Liver (tissue), 9 donors: Measurements from ENCODE around the gene CDK11B. TPM values are rescaled to one million over a fixed set of nuclear protein-coding genes. Genes with fewer than 3 reads are reported as not detected.

Experiments used
- DNase-seq: peaks from one replicate; pipeline ENCODE4 v3.0.0-alpha.2; 2017; ENCODE audit warnings: low spot score
- H3K27ac ChIP-seq, 2 donors: one replicate each; pipeline ENCODE4 v1.7.0; 2013; ENCODE audit warnings: inconsistent platforms in 2 of 2, low read length in 2 of 2, control low read depth in 1 of 2, low read depth in 1 of 2, mild to moderate bottlenecking in 1 of 2
- H3K27me3 ChIP-seq, 4 donors: one replicate each; pipeline versions ENCODE4 v1.6.1 to v1.7.0; 2013; ENCODE audit warnings: low read length in 3 of 4, inconsistent platforms in 1 of 4, mild to moderate bottlenecking in 1 of 4, moderate library complexity in 1 of 4; ENCODE audit not compliant: control insufficient read depth in 4 of 4, insufficient read depth in 4 of 4
- H3K36me3 ChIP-seq, 4 donors: one replicate each; pipeline versions ENCODE4 v1.6.1 to v1.7.0; 2013; ENCODE audit warnings: low read length in 3 of 4, mild to moderate bottlenecking in 3 of 4, low read depth in 1 of 4, moderate library complexity in 1 of 4; ENCODE audit not compliant: control insufficient read depth in 4 of 4, insufficient read depth in 3 of 4
- H3K4me1 ChIP-seq, 4 donors: one replicate each; pipeline versions ENCODE4 v1.6.1 to v1.7.0; 2013; ENCODE audit warnings: low read length in 3 of 4, mild to moderate bottlenecking in 3 of 4, moderate library complexity in 1 of 4; ENCODE audit not compliant: control insufficient read depth in 4 of 4, insufficient read depth in 4 of 4
- H3K4me3 ChIP-seq, 3 donors: one replicate each; pipeline versions ENCODE4 v1.6.1 to v1.7.0; 2013; ENCODE audit warnings: low read length in 3 of 3, control low read depth in 1 of 3, low read depth in 1 of 3, mild to moderate bottlenecking in 1 of 3
- H3K9ac ChIP-seq, 2 donors: one replicate each; pipeline ENCODE4 v1.7.0; 2013; ENCODE audit warnings: low read length in 2 of 2, mild to moderate bottlenecking in 2 of 2, moderate library complexity in 2 of 2, control low read depth in 1 of 2, low read depth in 1 of 2
- H3K9me3 ChIP-seq, 4 donors: one replicate each; pipeline versions ENCODE4 v1.6.1 to v1.7.0; 2013; ENCODE audit warnings: low read length in 3 of 4; ENCODE audit not compliant: control insufficient read depth in 4 of 4
- ATF3 ChIP-seq: IDR thresholded peaks from 2 replicates; pipeline ENCODE4 v1.6.1; 2016; ENCODE audit warnings: antibody characterized with exemption
- EGR1 ChIP-seq, 2 donors: IDR thresholded peaks; 2 replicates each; pipeline ENCODE4 v1.6.1; 2016 to 2018; ENCODE audit warnings: antibody characterized with exemption in 2 of 2, low read depth in 2 of 2
- FOXA1 ChIP-seq: IDR thresholded peaks from 2 replicates; pipeline ENCODE4 v1.6.1; 2016; ENCODE audit warnings: antibody characterized with exemption
- FOXA2 ChIP-seq: IDR thresholded peaks from 2 replicates; pipeline ENCODE4 v1.6.1; 2016; ENCODE audit warnings: antibody characterized with exemption
- GABPA ChIP-seq, 2 donors: IDR thresholded peaks in 1 of 2; conservative IDR thresholded peaks in 1 of 2; 2 replicates each; pipeline ENCODE4 v1.6.1; 2016; ENCODE audit warnings: antibody characterized with exemption in 2 of 2, mild to moderate bottlenecking in 1 of 2, moderate library complexity in 1 of 2
- HNF4A ChIP-seq, 2 donors: conservative IDR thresholded peaks; 2 replicates each; pipeline ENCODE4 v1.6.1; 2016; ENCODE audit warnings: antibody characterized with exemption in 2 of 2, mild to moderate bottlenecking in 2 of 2
- HNF4G ChIP-seq: IDR thresholded peaks from 2 replicates; pipeline ENCODE4 v1.6.1; 2016; ENCODE audit warnings: antibody characterized with exemption
- JUND ChIP-seq, 2 donors: IDR thresholded peaks; 2 replicates each; pipeline ENCODE4 v1.6.1; 2016; ENCODE audit warnings: antibody characterized with exemption in 2 of 2
- NR2F2 ChIP-seq: IDR thresholded peaks from 2 replicates; pipeline ENCODE4 v1.6.1; 2016; ENCODE audit warnings: antibody characterized with exemption
- RAD21 ChIP-seq, 2 donors: IDR thresholded peaks; 2 replicates each; pipeline ENCODE4 v1.6.1; 2016; ENCODE audit warnings: antibody characterized with exemption in 2 of 2, mild to moderate bottlenecking in 2 of 2
- REST ChIP-seq: IDR thresholded peaks from 2 replicates; pipeline ENCODE4 v1.6.1; 2016; ENCODE audit warnings: antibody characterized with exemption, mild to moderate bottlenecking
- RXRA ChIP-seq, 2 donors: IDR thresholded peaks; 2 replicates each; pipeline ENCODE4 v1.6.1; 2017 to 2018; ENCODE audit warnings: antibody characterized with exemption in 2 of 2, mild to moderate bottlenecking in 1 of 2
- SP1 ChIP-seq: IDR thresholded peaks from 2 replicates; pipeline ENCODE4 v1.6.1; 2018; ENCODE audit warnings: antibody characterized with exemption, mild to moderate bottlenecking
- TAF1 ChIP-seq: conservative IDR thresholded peaks from 2 replicates; pipeline ENCODE4 v1.6.1; 2016; ENCODE audit warnings: antibody characterized with exemption, mild to moderate bottlenecking
- YY1 ChIP-seq: IDR thresholded peaks from 2 replicates; pipeline ENCODE4 v1.6.1; 2016; ENCODE audit warnings: antibody characterized with exemption, mild to moderate bottlenecking
- ZBTB33 ChIP-seq: IDR thresholded peaks from 2 replicates; pipeline ENCODE4 v1.6.1; 2016; ENCODE audit warnings: antibody characterized with exemption
- WGBS: extraction: QIAGEN DNeasy Blood & Tissue Kit; methylation state at CpG from one replicate; pipeline ENCODE4 v1.1.7; 2013; 5-methylcytosine and 5-hydroxymethylcytosine counted together
- polyA plus RNA-seq, 2 donors: library from polyadenylated mRNA; stranded (reverse) in 1 of 2; unstranded in 1 of 2; fragments of 200-250 nt in 1 of 2; fragments of >200 nt in 1 of 2; fragmentation: Nextera tagmentation in 1 of 2; extraction: Ambion mirVana in 1 of 2; gene quantifications; one replicate each; pipeline versions ENCODE4 v1.2.1 to v1.2.3, GENCODE V29; 2013 to 2015
- total RNA-seq, 2 donors: library from RNA; depleted of rRNA; stranded (reverse); fragments of >200 nt; gene quantifications; one replicate each; pipeline ENCODE4 v1.2.3, GENCODE V29; 2014
- TF ChIP-seq, protein P1 (sequence below): IDR thresholded peaks from 2 replicates; pipeline ENCODE4 v1.6.1; 2016; ENCODE audit warnings: antibody characterized with exemption
- donor health status: healthy.
- donor health status: healthy.
- donor health status: healthy.
- donor health status: healthy.
- donor health status: healthy.

The CDK11B gene
- total and polyA plus RNA-seq, 4 donors = 5.1 to 12.2 (median 7.4) TPM

DNA sequence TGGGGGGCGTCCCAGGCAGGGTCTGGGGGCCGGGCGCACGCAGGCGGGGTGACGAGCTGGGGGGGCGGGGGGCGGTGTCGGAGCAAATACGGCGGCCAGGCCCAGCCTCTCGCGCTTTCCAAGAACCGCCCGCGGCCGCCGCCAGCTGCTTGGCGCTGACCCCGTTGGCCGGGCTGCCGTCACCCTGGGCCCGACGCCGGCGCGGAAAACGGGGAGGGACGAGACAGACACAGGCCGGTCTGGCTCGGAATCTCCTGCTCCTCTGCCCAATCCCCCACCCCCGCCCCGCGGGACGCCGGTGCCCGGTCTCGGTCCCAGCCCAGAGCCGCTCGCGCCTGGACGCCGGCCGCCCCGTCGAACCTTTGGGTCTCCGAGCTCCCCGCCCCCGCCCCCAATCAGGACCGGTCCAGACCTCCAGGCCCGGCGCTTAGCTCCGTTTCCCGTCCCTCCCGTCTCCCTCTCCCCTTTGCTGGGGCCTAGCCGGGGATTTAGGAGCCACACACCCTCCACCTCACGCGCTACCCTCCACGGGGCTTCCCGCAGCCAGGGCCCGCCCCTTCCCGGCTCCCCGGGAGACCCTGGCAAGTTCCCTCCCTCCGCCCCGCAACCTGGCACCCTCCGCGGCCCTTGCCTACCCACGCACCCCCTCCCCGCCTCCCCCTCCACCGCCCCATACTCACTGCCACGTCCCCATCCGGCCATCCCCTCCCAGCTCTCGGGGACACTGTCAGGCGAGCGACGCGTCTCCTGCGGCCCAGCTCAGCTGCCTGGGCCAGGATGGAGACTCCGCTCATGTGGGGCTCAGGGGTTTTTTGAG, 27.6 kb downstream of the CDK11B start:
- Histone ChIP-seq H3K27ac (peak overlapping the region; percentile 67 to 71), H3K9me3 (no peaks in the 10 kb centered on the region), H3K4me1 (peaks cover 0 to 5% (median 0%) of the 10 kb centered on the region in 4 donors), H3K27me3 (no peaks in the 10 kb centered on the region), H3K4me3 (peak overlapping the region in 1 of 3 donors; percentile 26), H3K9ac (no peak overlapping the region), H3K36me3 (peaks cover 0 to 17% (median 6%) of the 10 kb centered on the region in 4 donors)
- TF ChIP-seq, protein P1, sequence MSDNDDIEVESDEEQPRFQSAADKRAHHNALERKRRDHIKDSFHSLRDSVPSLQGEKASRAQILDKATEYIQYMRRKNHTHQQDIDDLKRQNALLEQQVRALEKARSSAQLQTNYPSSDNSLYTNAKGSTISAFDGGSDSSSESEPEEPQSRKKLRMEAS = no peak
- TF ChIP-seq HNF4A (conservative IDR thresholded peaks at IDR 0.05) (no peak), RXRA (IDR thresholded peaks at IDR 0.05) (no peak), EGR1 (IDR thresholded peaks at IDR 0.05; ENCODE audit: low read depth in 2 of 2) (no peak), ATF3 (no peak)
- 11% methylated on average over 79 of the region's 79 CpGs for WGBS
- DNase-seq = no peak

GRCh38 chr1:1630191-1630964, 28.4 kb downstream of the CDK11B start:
- Histone ChIP-seq H3K36me3 (peaks cover 0 to 17% (median 7%) of the 10 kb centered on the region in 4 donors), H3K4me3 (peak overlapping the region in 1 of 3 donors; percentile 25), H3K27me3 (no peaks in the 10 kb centered on the region), H3K4me1 (peaks cover 0 to 5% (median 0%) of the 10 kb centered on the region in 4 donors), H3K27ac (peak overlapping the region; percentile 56 to 71), H3K9ac (no peak overlapping the region), H3K9me3 (no peaks in the 10 kb centered on the region)
- peak; percentile 62 for DNase-seq
- 56% methylated on average over 80 of the region's 81 CpGs for WGBS
- TF ChIP-seq JUND (IDR thresholded peaks at IDR 0.05) = no peak
- TF ChIP-seq REST = no peak
- TF ChIP-seq ATF3 = no peak
- TF ChIP-seq EGR1 (IDR thresholded peaks at IDR 0.05; ENCODE audit: low read depth in 2 of 2) = no peak
- TF ChIP-seq SP1 = no peak
- TF ChIP-seq NR2F2 = no peak
- TF ChIP-seq FOXA1 = no peak
- TF ChIP-seq ZBTB33 = no peak
- TF ChIP-seq TAF1 = no peak
- TF ChIP-seq HNF4G = no peak
- TF ChIP-seq FOXA2 = no peak
- no peak for TF ChIP-seq RAD21 (IDR thresholded peaks at IDR 0.05)
- TF ChIP-seq HNF4A (conservative IDR thresholded peaks at IDR 0.05) = no peak
- TF ChIP-seq GABPA (IDR thresholded peaks at IDR 0.05 in 1 of 2, conservative IDR thresholded peaks at IDR 0.05 in 1 of 2) = no peak
- no peak for TF ChIP-seq YY1
